Keratinocyte (primary cell): ENCODE measurements around the gene JAK1.

ENCODE experiments used
- EZH2 ChIP-seq: IDR thresholded peaks from one replicate; pipeline ENCODE4 v1.6.1; 2012; ENCODE audit warnings: inconsistent platforms, mild to moderate bottlenecking, low read length, moderate library complexity
- TF ChIP-seq, protein P1 (sequence below), 3 experiments: IDR thresholded peaks in 1 of 3; conservative IDR thresholded peaks in 1 of 3; optimal IDR thresholded peaks in 1 of 3; 2 replicates in 2 of 3; 3 replicates in 1 of 3; pipeline versions ENCODE3 to v1.5.1; 2011; ENCODE audit warnings: low read length in 3 of 3, mild to moderate bottlenecking in 3 of 3, moderate library complexity in 2 of 3, control low read depth in 1 of 3, inconsistent platforms in 1 of 3; ENCODE audit not compliant: insufficient read depth in 2 of 3; ENCODE audit errors: extremely low read depth in 1 of 3

DNA sequence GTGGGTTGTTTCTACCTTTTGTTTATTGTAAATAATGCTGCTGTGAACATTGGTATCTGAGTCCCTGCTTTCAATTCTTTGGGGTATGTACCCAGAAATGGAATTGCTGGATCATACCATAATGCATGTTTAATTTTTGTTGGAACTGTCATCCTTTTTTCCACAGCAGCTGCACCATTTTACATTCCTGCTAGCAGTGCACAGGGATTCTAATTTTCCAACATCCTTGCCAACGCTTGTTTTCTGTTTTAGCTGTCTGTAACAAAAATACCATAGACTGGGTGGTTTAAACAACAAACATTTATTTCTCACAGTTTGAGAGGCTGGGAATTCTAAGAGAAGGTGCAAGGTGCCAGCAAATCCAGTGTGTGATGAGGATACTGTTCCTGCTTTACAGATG is 156.3 kb downstream of the JAK1 start:
- TF ChIP-seq, protein P1, sequence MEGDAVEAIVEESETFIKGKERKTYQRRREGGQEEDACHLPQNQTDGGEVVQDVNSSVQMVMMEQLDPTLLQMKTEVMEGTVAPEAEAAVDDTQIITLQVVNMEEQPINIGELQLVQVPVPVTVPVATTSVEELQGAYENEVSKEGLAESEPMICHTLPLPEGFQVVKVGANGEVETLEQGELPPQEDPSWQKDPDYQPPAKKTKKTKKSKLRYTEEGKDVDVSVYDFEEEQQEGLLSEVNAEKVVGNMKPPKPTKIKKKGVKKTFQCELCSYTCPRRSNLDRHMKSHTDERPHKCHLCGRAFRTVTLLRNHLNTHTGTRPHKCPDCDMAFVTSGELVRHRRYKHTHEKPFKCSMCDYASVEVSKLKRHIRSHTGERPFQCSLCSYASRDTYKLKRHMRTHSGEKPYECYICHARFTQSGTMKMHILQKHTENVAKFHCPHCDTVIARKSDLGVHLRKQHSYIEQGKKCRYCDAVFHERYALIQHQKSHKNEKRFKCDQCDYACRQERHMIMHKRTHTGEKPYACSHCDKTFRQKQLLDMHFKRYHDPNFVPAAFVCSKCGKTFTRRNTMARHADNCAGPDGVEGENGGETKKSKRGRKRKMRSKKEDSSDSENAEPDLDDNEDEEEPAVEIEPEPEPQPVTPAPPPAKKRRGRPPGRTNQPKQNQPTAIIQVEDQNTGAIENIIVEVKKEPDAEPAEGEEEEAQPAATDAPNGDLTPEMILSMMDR (optimal IDR thresholded peaks at IDR 0.05 in 1 of 3, IDR thresholded peaks at IDR 0.05 in 1 of 3, conservative IDR thresholded peaks at IDR 0.05 in 1 of 3; ENCODE audit: extremely low read depth in 1 of 3, insufficient read depth in 2 of 3, low read length in 3 of 3), result no peak
- TF ChIP-seq EZH2, result no peak
